BJ (cell line): Measurements from ENCODE around the gene TLNRD1. TPM values are rescaled to one million over a fixed set of nuclear protein-coding genes. Genes with fewer than 3 reads are reported as not detected.

ENCODE experiments used
- CTCF ChIA-PET: fragments of 350-600 bp; formaldehyde crosslinking; extraction: SDS; loops from one replicate; lab custom pipeline; 2021; ENCODE audit warnings: antibody characterized with exemption, inconsistent platforms; lab: Yijun Ruan, JAX
- POLR2A ChIA-PET: fragments of 300-600 bp; sonication (Branson Sonifier 250); formaldehyde crosslinking; extraction: SDS; loops from one replicate; lab custom pipeline; 2021; ENCODE audit warnings: antibody characterized with exemption; lab: Charles Lee
- DNase-seq: peaks from one replicate; pipeline ENCODE4 v3.0.0-alpha.2; 2011; ENCODE audit warnings: low read depth
- H3K27me3 ChIP-seq: 2 replicates; pipeline ENCODE4 v1.6.0; 2011; ENCODE audit warnings: low read length; ENCODE audit not compliant: control insufficient read depth, insufficient read depth
- H3K36me3 ChIP-seq: 2 replicates; pipeline ENCODE4 v1.5.1; 2011; ENCODE audit warnings: low read length; ENCODE audit not compliant: control insufficient read depth, insufficient read depth
- H3K4me3 ChIP-seq: 2 replicates; pipeline ENCODE4 v1.5.1; 2011; ENCODE audit warnings: low read depth, mild to moderate bottlenecking, control low read depth, low read length
- polyA plus RNA-seq: library from polyadenylated mRNA; depleted of rRNA; stranded (reverse); fragments of >200 nt; gene quantifications from 2 replicates; pipeline ENCODE4 v1.2.3, GENCODE V29; 2011; rRNA removed
- small RNA-seq: library from RNA; depleted of rRNA; stranded (forward); fragments of <200 nt; gene quantifications from one replicate; pipeline ENCODE3, GENCODE V24; 2012; ENCODE audit warnings: low replicate concordance, low read depth; ENCODE audit not compliant: insufficient read length
- TF ChIP-seq, protein P1 (sequence below): IDR thresholded peaks from 2 replicates; pipeline ENCODE4 v1.5.1; 2011; ENCODE audit warnings: low read depth, mild to moderate bottlenecking, control low read depth, inconsistent platforms, low read length, moderate library complexity; ENCODE audit not compliant: insufficient read depth

Gene TLNRD1
- polyA plus RNA-seq, 1 experiment, result 5.2 TPM

DNA sequence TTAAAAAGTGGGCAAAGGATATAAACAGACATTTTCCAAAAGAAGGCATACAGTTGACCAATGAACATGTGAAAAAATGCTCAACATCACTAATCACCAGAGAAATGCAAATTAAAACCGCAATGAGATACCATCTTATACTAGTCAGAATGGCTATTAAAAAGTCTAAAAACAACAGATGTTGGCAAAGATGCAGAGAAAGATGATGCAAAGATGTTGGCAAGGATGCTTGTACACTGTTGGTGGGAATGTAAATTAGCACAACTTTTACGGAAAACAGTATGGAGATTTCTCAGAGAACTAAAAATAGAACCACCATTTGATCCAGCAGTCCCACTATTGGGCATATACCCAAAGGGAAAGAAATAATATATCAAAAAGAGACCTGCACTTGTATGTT lies 53.5 kb downstream of the TLNRD1 start:
- TF ChIP-seq, protein P1, sequence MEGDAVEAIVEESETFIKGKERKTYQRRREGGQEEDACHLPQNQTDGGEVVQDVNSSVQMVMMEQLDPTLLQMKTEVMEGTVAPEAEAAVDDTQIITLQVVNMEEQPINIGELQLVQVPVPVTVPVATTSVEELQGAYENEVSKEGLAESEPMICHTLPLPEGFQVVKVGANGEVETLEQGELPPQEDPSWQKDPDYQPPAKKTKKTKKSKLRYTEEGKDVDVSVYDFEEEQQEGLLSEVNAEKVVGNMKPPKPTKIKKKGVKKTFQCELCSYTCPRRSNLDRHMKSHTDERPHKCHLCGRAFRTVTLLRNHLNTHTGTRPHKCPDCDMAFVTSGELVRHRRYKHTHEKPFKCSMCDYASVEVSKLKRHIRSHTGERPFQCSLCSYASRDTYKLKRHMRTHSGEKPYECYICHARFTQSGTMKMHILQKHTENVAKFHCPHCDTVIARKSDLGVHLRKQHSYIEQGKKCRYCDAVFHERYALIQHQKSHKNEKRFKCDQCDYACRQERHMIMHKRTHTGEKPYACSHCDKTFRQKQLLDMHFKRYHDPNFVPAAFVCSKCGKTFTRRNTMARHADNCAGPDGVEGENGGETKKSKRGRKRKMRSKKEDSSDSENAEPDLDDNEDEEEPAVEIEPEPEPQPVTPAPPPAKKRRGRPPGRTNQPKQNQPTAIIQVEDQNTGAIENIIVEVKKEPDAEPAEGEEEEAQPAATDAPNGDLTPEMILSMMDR, result no peak
- Histone ChIP-seq H3K36me3 (no peaks in the 10 kb centered on the region), H3K4me3 (no peak overlapping the region), H3K27me3 (no peaks in the 10 kb centered on the region)
- ChIA-PET CTCF (no interaction called here), POLR2A (no interaction called here)
- peak; percentile 79 for DNase-seq

Small RNAs within 50 kb of the gene (small RNA-seq; reads per million reads assigned to genes)
- not detected for gene MIR4514

Other genes with a start within 250 kb of the TLNRD1 start
- 497 and 725 TPM in 2 replicates for gene CEMIP, start 221.6 kb upstream of the TLNRD1 start, polyA plus RNA-seq
- 11.0 and 17.3 TPM in 2 replicates for gene MESD, start 11.1 kb upstream of the TLNRD1 start, polyA plus RNA-seq
- gene CFAP161, start 133.3 kb downstream of the TLNRD1 start, polyA plus RNA-seq, result not detected in 2 replicates
- gene IL16, start 196.0 kb downstream of the TLNRD1 start, polyA plus RNA-seq, result 0.01 and 0.06 TPM in 2 replicates